Superior temporal gyrus (tissue), 1 donor: ENCODE measurements around the gene RRP36.
"Not testable (repeated sequence)": the region's sequence is repeated elsewhere in the genome, so short reads cannot be mapped to it uniquely, and the experiment has no call there.

Experiments used
- DNase-seq: peaks from one replicate; pipeline ENCODE4 v3.0.0-alpha.2; 2016; ENCODE audit errors: extremely low spot score

The RRP36 gene

GRCh38 chr6:43037706-43038105, 16.3 kb downstream of the RRP36 start:
- no peak for DNase-seq

- DNase-seq, result no peak
Measured at GRCh38 chr6:43038727-43039126, 17.3 kb downstream of the RRP36 start.

GRCh38 chr6:43040542-43041257, 19.3 kb downstream of the RRP36 start:
- no peak for DNase-seq

GRCh38 chr6:43041475-43041874, 20.1 kb downstream of the RRP36 start:
- not testable (repeated sequence) for DNase-seq

- DNase-seq, result no peak
Measured at GRCh38 chr6:43043310-43043709, 21.9 kb downstream of the RRP36 start.

- DNase-seq, result no peak
Measured at GRCh38 chr6:43045371-43045930, 24.0 kb downstream of the RRP36 start.

- no peak for DNase-seq
Measured at GRCh38 chr6:43047998-43048397, 26.6 kb downstream of the RRP36 start.

- no peak for DNase-seq
Measured at GRCh38 chr6:43050981-43051380, 29.6 kb downstream of the RRP36 start.

- no peak for DNase-seq
Measured at GRCh38 chr6:43052225-43052841, 30.9 kb downstream of the RRP36 start.

- DNase-seq, result no peak
Measured at GRCh38 chr6:43052842-43053544, 31.6 kb downstream of the RRP36 start.

- DNase-seq, result peak; percentile 78
Measured at GRCh38 chr6:43053545-43054205, 32.3 kb downstream of the RRP36 start, which contains the start of gene CUL7. Gene CUL7, minus strand, starts transcription at chr6:43053851. Its CDS starts 1,063 bp downstream, at chr6:43052788.

GRCh38 chr6:43054206-43054943, 33.0 kb downstream of the RRP36 start:
- no peak for DNase-seq

GRCh38 chr6:43055966-43056365, 34.5 kb downstream of the RRP36 start:
- no peak for DNase-seq

GRCh38 chr6:43058531-43058930, 37.1 kb downstream of the RRP36 start:
- no peak for DNase-seq

- DNase-seq, result peak; percentile 99
Measured at GRCh38 chr6:43059168-43060033, 38.0 kb downstream of the RRP36 start, which contains the start of the genes KLC4 and MRPL2. Gene KLC4, plus strand, starts transcription at chr6:43059631. Its CDS starts 1,705 bp downstream, at chr6:43061336. Gene MRPL2, minus strand, starts transcription at chr6:43059434. Its CDS starts 53 bp downstream, at chr6:43059381.

- no peak for DNase-seq
Measured at GRCh38 chr6:43060034-43060754, 38.8 kb downstream of the RRP36 start.

GRCh38 chr6:43060755-43061633, 39.6 kb downstream of the RRP36 start:
- no peak for DNase-seq

GRCh38 chr6:43061861-43062260, 40.4 kb downstream of the RRP36 start:
- DNase-seq, result no peak
